NCI-H446 treated with DMSO at 0.1 percent for 48 hours (cell line): Measurements from ENCODE around the gene PLCB2.

Experiments used
- DNase-seq: peaks from one replicate; lab custom pipeline; 2025; lab: John Stamatoyannopoulos, UW

The PLCB2 gene

GRCh38 chr15:40307421-40308211 is at the start of gene PLCB2:
Gene PLCB2 (minus strand): TSS chr15:40307935. CDS start chr15:40307672, 263 bp downstream.
- DNase-seq: peak; percentile 71

- no peak for DNase-seq
These were observed 49.5 kb upstream of the PLCB2 start for GRCh38 chr15:40357246-40357645.

- DNase-seq: no peak
These were observed 48.3 kb upstream of the PLCB2 start for GRCh38 chr15:40355976-40356585.

- peak; percentile 96 for DNase-seq
These were observed 46.9 kb upstream of the PLCB2 start for GRCh38 chr15:40354408-40355171.

GRCh38 chr15:40353697-40354096 is 46.0 kb upstream of the PLCB2 start:
- DNase-seq: peak; percentile 45

GRCh38 chr15:40352281-40352901 is 44.7 kb upstream of the PLCB2 start:
- DNase-seq: no peak

GRCh38 chr15:40349163-40349562 is 41.4 kb upstream of the PLCB2 start:
- DNase-seq: no peak

GRCh38 chr15:40348474-40348870 is 40.7 kb upstream of the PLCB2 start:
- no peak for DNase-seq

GRCh38 chr15:40347559-40348473 is 40.1 kb upstream of the PLCB2 start:
- DNase-seq: no peak

GRCh38 chr15:40346579-40347558 is 39.1 kb upstream of the PLCB2 start:
- no peak for DNase-seq

GRCh38 chr15:40345867-40346578 is 38.3 kb upstream of the PLCB2 start:
- DNase-seq: no peak

GRCh38 chr15:40345225-40345866 is 37.6 kb upstream of the PLCB2 start:
- no peak for DNase-seq

GRCh38 chr15:40344631-40345120 is 36.9 kb upstream of the PLCB2 start:
- DNase-seq: peak; percentile 66

GRCh38 chr15:40344217-40344616 is 36.5 kb upstream of the PLCB2 start:
- DNase-seq: no peak

GRCh38 chr15:40343512-40343911 is 35.8 kb upstream of the PLCB2 start:
- no peak for DNase-seq

GRCh38 chr15:40342416-40343320 is 34.9 kb upstream of the PLCB2 start:
- DNase-seq: no peak

GRCh38 chr15:40340740-40341400 is 33.1 kb upstream of the PLCB2 start, which contains the start of gene CCDC9B:
Gene CCDC9B (minus strand): TSS chr15:40340939. CDS start chr15:40340819, 120 bp downstream.
- DNase-seq: peak; percentile 58
